ENCODE data around the gene ZNF641.
A peak's percentile ranks its signal among the peaks of the same experiment; 100 is the strongest.

ZNF641 gene

DNA sequence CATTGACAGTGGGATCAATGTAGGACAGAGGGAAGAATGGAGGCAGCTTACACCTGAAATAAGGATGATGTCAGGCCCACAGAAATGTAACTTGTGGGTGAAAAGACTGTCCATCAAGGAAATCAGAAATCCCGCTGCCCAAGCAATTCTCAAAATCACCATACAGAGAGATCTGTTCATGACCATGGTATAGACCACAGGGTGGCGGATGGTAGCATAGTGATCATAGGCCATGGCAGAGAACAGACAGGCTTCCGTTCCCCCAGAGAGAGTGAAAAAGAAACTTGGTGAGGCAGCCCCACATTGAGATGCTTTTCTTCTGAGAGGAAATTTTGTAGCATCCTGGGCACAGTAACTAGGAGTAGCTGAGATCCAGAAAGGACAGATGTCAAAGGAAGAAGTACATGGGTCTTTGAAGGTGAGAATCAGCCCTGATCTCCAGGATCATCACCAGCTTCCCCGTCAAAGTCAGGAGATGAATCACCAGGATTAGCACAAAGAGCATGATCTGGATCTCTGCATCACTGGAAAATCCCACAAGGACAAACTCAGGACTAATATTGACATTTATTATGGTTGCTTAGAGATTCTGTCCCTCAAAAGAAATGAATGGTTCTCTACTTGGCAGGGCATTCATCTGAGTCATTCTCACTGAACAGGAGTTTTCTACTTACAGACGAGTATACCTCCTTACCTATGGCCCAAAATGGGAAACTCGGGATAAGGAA lies 5.5 kb upstream of the ZNF641 start:
- H3K27ac Mint-ChIP-seq = no peak overlapping the region
- no peaks in the 10 kb centered on the region for H3K9me3 Mint-ChIP-seq
- H3K4me1 Mint-ChIP-seq = peaks cover 9% of the 10 kb centered on the region
- no peak overlapping the region for H3K4me3 Mint-ChIP-seq
- peaks cover 11% of the 10 kb centered on the region for H3K27me3 Mint-ChIP-seq (ENCODE audit: low read depth, poor library complexity)
- TF ChIP-seq, protein P1, sequence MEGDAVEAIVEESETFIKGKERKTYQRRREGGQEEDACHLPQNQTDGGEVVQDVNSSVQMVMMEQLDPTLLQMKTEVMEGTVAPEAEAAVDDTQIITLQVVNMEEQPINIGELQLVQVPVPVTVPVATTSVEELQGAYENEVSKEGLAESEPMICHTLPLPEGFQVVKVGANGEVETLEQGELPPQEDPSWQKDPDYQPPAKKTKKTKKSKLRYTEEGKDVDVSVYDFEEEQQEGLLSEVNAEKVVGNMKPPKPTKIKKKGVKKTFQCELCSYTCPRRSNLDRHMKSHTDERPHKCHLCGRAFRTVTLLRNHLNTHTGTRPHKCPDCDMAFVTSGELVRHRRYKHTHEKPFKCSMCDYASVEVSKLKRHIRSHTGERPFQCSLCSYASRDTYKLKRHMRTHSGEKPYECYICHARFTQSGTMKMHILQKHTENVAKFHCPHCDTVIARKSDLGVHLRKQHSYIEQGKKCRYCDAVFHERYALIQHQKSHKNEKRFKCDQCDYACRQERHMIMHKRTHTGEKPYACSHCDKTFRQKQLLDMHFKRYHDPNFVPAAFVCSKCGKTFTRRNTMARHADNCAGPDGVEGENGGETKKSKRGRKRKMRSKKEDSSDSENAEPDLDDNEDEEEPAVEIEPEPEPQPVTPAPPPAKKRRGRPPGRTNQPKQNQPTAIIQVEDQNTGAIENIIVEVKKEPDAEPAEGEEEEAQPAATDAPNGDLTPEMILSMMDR (IDR thresholded peaks at IDR 0.05) = no peak
- no peak for DNase-seq
- H3K36me3 Mint-ChIP-seq (ENCODE audit: low read depth) = no peaks in the 10 kb centered on the region

DNA sequence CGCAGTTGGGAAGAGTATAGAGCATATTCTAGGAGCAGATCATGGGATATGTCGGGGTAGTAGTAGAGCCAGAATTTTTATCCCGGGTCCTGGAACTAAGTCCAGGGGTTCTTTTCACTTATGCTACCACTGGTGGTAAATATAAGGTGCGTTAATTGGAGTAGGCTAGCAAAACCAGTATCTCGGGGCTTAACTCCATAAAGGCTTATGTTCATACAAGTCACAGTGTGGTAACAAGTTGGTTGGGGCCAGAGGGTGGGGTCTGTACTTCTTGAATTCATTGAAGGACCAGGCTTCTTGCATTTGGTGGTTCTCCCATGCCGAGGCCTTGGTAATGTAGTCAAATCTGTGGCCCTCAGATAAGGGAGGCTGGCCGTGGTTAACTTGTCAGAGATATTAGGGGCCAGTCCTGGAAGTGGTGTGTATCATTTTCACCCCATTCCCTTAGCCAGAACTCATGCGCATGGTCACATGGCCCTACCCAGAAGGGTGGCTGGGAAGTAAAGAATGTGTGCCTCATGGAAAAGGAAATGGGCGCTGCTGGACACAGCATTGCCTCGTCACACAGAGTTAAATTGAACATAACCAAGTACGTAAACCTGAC lies 1.5 kb upstream of the ZNF641 start:
- TF ChIP-seq, protein P1 (IDR thresholded peaks at IDR 0.05) = no peak
- peaks cover 5% of the 10 kb centered on the region for H3K36me3 Mint-ChIP-seq (ENCODE audit: low read depth)
- DNase-seq = no peak
- H3K4me3 Mint-ChIP-seq = peak overlapping the region; percentile 91
- no peaks in the 10 kb centered on the region for H3K9me3 Mint-ChIP-seq
- peaks cover 28% of the 10 kb centered on the region for H3K4me1 Mint-ChIP-seq
- H3K27ac Mint-ChIP-seq = no peak overlapping the region
- H3K27me3 Mint-ChIP-seq (ENCODE audit: low read depth, poor library complexity) = peaks cover 3% of the 10 kb centered on the region

DNA sequence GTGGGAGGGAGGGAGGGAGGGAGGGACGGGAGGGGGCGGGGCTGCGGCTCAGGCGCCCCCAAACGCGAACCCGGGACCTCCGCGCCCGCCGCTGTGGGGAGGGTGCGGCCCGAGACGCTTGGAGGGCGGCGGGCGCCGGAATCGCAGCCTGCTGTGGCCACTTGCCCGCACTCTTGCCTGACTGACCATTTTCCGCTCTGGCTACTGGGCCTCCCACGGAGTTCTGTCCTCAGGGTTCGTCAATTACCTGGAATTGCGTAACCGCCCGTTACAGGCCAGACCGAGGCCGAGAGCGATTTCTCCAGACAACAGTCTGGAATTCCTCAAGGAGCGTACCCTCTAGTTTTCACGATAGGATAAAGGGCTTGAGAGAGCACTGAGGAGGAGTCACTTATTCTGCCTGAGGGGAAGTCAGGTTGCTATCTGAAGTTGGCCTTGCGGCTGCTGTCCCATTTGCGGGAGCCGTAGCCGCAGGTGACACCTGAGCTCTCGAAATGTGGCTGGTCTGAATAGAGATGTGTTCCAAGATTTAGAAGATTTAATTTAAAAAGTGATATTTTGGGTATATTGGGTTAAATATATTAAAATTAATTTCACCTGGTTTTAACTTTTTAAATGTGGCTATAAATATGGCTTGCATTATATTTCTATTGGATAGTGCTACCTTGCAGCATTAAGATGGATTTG lies 446 bp upstream of the ZNF641 start:
- Mint-ChIP-seq H3K27ac (peak overlapping the region; percentile 49), H3K4me3 (peak overlapping the region; percentile 91), H3K9me3 (no peaks in the 10 kb centered on the region), H3K4me1 (peaks cover 28% of the 10 kb centered on the region), H3K27me3 (ENCODE audit: low read depth, poor library complexity) (peaks cover 3% of the 10 kb centered on the region), H3K36me3 (ENCODE audit: low read depth) (peaks cover 16% of the 10 kb centered on the region)
- TF ChIP-seq, protein P1 (IDR thresholded peaks at IDR 0.05) = no peak
- DNase-seq = no peak

DNA sequence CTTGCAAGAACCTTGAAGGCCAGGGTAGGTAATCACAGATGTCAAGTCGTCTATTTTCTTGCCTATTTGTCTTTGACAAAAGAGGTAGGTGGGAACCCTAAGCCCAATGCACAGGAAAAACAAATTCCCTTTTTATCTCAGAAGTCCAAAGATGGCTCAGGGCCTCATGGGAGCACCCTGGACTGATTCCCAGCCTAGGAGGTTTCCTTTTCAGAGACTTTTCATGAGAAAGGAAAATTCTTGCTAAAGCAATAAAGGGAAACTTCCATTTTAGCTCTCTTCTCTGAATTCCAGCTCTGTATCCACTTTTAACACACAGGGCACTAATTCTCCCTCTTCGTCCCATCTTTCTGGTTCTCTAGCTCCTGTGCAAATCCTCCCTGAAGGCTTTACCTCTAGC lies 1.2 kb downstream of the ZNF641 start:
- peaks cover 3% of the 10 kb centered on the region for H3K27me3 Mint-ChIP-seq (ENCODE audit: low read depth, poor library complexity)
- H3K4me1 Mint-ChIP-seq = peaks cover 28% of the 10 kb centered on the region
- peak overlapping the region; percentile 4 for H3K27ac Mint-ChIP-seq
- peaks cover 30% of the 10 kb centered on the region for H3K36me3 Mint-ChIP-seq (ENCODE audit: low read depth)
- TF ChIP-seq, protein P1 (IDR thresholded peaks at IDR 0.05) = no peak
- no peak for DNase-seq
- H3K9me3 Mint-ChIP-seq = no peaks in the 10 kb centered on the region
- H3K4me3 Mint-ChIP-seq = peak overlapping the region; percentile 96

DNA sequence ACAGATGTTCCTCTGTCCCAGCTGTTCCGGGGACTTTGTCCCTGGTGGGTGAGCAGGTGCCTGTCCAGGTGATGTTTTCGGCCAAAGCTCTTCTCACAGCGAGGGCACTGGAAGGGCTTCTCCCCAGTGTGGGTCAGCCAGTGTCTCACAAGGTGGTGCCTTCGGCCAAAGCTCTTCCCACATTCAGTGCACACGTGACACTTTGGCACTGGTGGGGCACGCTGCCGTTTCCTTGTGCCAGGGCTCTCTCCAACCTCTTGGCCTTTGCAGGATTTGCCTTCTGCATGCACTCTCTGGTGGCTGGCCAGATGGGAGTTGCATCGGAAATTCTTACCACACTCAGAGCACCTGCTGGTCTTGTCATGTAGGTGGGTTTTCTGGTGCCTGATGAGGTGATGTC lies 7.7 kb downstream of the ZNF641 start:
- no peak overlapping the region for H3K4me3 Mint-ChIP-seq
- peaks cover 62% of the 10 kb centered on the region for H3K36me3 Mint-ChIP-seq (ENCODE audit: low read depth)
- H3K27ac Mint-ChIP-seq = no peak overlapping the region
- DNase-seq = no peak
- peaks cover 2% of the 10 kb centered on the region for H3K27me3 Mint-ChIP-seq (ENCODE audit: low read depth, poor library complexity)
- TF ChIP-seq, protein P1 (IDR thresholded peaks at IDR 0.05) = no peak
- H3K4me1 Mint-ChIP-seq = no peaks in the 10 kb centered on the region
- H3K9me3 Mint-ChIP-seq = no peaks in the 10 kb centered on the region
